NCI-H446 treated with DMSO at 0.1 percent for 48 hours (cell line): ENCODE data around the gene TMA16.
"Not testable (repeated sequence)": the region's sequence is repeated elsewhere in the genome, so short reads cannot be mapped to it uniquely, and the experiment has no call there.

Source experiments
- DNase-seq: peaks from one replicate; lab custom pipeline; 2025; lab: John Stamatoyannopoulos, UW

TMA16 gene

GRCh38 chr4:163515198-163515597 is 20.7 kb downstream of the TMA16 start:
- no peak for DNase-seq

- DNase-seq, result no peak
These were observed 29.4 kb downstream of the TMA16 start for GRCh38 chr4:163523791-163524365.

DNA sequence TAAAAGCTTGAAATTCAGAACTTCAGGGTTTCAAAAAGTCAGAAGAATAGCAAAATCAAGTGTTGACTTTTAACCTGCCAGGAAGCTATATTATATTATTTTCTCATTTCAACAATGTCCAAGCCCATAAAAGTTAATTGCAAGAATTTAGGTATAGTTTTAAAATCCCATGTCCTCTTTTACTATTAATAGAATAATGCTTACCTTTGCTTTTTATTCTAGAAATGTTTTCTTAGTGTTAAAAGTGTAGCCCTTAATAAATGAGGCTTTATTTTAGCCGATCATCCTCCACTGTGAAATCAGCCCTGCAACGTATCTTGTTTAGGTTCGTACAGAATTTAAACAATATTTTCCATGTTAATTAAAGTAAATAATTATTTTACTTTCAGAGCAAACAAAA is 31.5 kb downstream of the TMA16 start:
- no peak for DNase-seq

DNA sequence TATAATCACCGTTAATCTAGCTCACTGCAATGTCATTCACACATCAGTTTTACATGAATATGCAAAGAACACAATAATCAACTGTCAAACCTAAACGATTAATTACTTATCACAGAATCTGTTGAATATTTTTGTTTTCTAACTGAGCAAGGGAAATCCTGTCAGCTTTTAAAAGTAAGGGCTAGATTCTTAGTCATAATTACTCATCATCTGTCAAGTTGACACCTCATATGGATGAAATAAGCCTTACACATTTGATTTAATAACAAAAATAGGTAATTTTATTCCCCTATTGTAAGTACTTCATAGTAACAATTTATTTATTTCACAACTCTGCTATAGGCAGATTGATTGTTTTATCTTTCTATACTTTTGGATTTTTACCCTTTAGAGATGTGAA is 32.7 kb downstream of the TMA16 start:
- no peak for DNase-seq

GRCh38 chr4:163528653-163529052 is 34.2 kb downstream of the TMA16 start:
- no peak for DNase-seq

GRCh38 chr4:163534056-163534455 is 39.6 kb downstream of the TMA16 start:
- no peak for DNase-seq

- DNase-seq, result no peak
These were observed 41.2 kb downstream of the TMA16 start for GRCh38 chr4:163535657-163536056.

DNA sequence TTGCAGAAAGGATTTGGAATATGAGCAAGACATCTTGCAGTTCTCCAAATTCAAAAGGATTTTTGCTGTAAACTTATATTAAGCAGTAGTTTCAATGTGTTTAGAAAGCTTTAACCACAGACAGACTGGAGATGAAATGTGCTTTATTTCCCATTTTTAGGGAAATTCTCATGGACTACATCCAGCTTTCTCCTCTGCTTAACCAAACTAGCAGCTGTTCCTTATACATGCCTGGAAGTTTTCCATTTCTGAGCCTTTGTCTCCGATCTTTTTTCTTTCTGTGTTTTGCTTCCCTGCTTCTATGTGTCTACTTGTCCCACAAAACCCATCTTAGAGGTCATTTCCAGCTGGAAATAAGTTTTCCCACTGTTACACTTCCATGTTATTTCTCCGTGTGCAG is 41.6 kb downstream of the TMA16 start:
- DNase-seq, result no peak

DNA sequence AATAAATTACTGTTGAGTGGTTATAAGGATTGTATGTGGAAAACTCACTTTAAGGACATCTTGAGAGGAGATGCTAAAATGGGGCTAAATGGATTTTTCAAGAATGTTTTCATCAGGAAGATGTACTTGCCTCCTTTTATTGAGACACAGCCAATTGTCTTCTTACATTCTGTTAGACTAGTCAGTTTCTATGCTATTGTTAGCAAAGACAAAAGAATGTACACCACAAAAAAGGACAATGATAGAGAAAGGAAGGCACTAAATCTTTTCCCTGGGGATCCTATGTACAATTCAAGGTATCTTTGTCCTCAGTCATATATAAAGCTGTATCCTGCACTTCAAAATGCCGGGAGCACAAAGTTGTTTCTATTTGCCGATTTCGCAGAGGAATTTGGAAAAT is 42.6 kb downstream of the TMA16 start:
- DNase-seq, result no peak

- DNase-seq, result not testable (repeated sequence)
These were observed 44.3 kb downstream of the TMA16 start for GRCh38 chr4:163538820-163539219.

GRCh38 chr4:163540448-163540847 is 46.0 kb downstream of the TMA16 start:
- DNase-seq, result no peak

- no peak for DNase-seq
These were observed 46.5 kb downstream of the TMA16 start for GRCh38 chr4:163540977-163541376.

GRCh38 chr4:163542275-163542674 is 47.8 kb downstream of the TMA16 start:
- no peak for DNase-seq

- DNase-seq, result no peak
These were observed 50.0 kb downstream of the TMA16 start for GRCh38 chr4:163544407-163545038.

DNA sequence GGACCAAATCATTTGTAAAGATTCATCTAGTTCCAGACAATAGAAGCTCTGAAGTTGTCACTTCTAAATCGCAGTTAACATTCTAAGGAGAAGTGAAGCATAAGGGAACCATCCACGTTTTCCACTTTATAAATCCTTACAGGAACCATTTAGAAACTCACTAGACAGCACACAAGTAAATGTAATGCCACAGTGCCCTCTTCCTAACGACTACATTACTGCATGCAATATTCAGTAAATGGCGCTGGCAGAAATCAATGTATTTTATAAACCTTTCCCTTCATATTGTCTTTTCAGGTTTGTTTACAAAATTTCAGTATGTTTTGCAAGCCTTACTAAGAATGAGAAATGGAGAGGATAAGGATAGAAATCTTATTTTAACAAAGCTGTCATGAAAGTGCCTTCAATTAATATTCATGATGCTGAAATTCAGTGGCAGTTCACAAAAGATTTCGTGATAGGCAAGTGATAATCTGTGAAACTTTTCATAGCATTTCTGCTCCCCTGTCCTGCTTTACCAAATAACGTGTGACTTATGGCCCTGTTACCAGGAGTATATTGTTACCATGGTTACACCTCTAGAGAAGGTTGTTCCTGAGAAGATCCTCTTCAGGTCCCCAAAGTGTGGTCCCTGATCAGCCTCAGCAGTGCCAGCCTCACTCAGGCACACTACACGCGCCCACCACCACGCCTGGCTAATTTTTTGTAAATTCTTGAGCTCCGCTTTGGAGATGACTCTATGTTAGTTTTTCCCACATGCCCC is 54.2 kb downstream of the TMA16 start:
- DNase-seq, result peak; percentile 9

DNA sequence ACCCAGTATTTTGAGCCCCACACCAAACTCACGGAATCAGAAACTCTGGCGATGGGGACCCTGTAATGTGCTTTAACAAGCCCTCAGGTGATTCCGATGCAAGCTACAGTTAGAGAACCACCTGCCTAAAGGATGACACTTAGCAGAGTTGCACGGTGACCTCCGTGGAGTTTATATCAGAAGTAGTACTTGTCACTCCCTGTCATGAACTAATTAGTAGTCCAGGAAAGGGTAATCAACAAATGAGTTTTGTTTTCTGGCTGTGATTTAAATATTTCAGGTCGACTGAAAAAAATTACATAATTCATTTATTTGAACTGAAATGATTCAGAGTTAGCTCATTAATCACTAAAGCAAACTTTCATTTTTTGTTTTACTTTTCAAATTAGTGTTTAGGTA is 56.4 kb downstream of the TMA16 start:
- DNase-seq, result no peak

GRCh38 chr4:163553146-163553545 is 58.7 kb downstream of the TMA16 start:
- DNase-seq, result no peak

- no peak for DNase-seq
These were observed 60.5 kb downstream of the TMA16 start for GRCh38 chr4:163554870-163555465.

DNA sequence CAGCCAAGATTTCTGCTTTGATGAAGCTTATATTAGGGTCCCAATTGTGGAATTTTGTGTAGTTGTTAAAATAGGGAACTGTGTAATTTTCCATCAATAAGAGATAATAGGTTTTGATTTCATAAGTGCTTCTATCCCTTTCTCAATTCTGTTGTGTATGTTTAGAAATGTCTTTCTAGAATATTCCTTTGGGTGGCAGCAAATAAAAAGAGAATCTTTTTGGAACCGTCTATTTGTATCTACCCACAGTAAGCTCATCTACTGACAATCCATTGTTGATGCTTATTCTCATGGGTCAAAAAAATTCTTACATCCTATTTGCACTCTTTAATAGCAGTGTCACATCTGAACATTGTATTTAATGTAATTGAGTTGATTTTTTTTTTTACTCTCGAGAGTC is 61.7 kb downstream of the TMA16 start:
- peak; percentile 3 for DNase-seq

- no peak for DNase-seq
These were observed 62.3 kb downstream of the TMA16 start for GRCh38 chr4:163556650-163557391.

DNA sequence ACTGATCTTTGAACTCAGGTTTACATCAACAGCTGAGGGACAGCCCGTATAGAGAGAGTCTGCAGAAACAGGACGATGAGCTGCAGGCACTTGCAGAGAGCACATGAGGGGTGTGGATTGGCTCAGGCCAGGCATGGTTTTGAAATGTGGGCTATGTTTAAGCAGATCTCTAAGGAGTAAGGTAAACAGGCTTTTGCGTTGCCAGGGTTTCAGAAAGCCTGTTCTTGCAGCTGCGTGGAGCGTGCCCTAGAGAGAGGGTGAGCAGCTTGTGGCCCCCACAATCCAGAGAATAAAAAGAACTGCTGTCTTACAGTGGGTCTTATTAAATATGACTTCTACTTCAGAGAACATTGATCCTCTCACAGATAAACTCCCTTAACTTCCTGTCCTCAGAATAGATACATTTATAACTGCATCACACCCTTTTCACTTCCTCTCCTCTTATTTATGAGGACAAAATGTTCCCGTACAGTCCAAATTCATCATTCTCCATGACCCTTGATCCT is 64.1 kb downstream of the TMA16 start:
- DNase-seq, result no peak

- no peak for DNase-seq
These were observed 68.0 kb downstream of the TMA16 start for GRCh38 chr4:163562496-163562895.
